ENCODE results near the gene ORAI1. TPM values are rescaled to one million over a fixed set of nuclear protein-coding genes. Genes with fewer than 3 reads are reported as not detected.
A peak's percentile ranks its signal among the peaks of the same experiment; 100 is the strongest.

ORAI1 gene
- total and polyA plus RNA-seq, 3 donors from 2014 or later: 30.3 to 70.7 (median 46.8) TPM

DNA sequence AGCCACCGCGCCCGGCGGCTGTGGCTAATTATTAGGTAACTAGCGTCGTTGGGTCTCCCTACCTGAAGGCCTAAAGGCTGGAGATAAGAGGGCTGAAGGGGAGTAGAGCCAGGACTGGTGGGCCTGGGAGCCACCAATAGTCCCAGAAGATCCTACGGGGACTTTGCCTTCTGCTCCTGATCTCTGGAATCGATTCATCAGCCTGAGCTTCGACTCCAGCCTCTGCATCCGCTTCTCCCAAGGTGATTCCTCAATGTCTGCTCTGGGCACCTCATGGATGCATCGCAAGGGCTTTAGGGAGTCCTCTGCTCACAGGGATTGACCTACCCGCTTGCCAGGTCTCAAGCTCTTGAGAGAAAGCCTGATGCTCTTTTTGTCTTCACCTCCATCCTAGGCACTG lies 30.8 kb upstream of the ORAI1 start:
- peak overlapping the region; percentile 51 to 52 for H3K4me3 ChIP-seq
- H3K9me3 ChIP-seq: no peaks in the 10 kb centered on the region
- H3K27ac ChIP-seq: no peak overlapping the region
- intact Hi-C loops (cut with DNase I; ENCODE audit: low total_unique reads): no loop called here
- H3K4me1 ChIP-seq: peaks cover 7% of the 10 kb centered on the region
- TF ChIP-seq, protein P1, sequence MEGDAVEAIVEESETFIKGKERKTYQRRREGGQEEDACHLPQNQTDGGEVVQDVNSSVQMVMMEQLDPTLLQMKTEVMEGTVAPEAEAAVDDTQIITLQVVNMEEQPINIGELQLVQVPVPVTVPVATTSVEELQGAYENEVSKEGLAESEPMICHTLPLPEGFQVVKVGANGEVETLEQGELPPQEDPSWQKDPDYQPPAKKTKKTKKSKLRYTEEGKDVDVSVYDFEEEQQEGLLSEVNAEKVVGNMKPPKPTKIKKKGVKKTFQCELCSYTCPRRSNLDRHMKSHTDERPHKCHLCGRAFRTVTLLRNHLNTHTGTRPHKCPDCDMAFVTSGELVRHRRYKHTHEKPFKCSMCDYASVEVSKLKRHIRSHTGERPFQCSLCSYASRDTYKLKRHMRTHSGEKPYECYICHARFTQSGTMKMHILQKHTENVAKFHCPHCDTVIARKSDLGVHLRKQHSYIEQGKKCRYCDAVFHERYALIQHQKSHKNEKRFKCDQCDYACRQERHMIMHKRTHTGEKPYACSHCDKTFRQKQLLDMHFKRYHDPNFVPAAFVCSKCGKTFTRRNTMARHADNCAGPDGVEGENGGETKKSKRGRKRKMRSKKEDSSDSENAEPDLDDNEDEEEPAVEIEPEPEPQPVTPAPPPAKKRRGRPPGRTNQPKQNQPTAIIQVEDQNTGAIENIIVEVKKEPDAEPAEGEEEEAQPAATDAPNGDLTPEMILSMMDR (IDR thresholded peaks at IDR 0.05): no peak
- no peak for TF ChIP-seq POLR2A (IDR thresholded peaks at IDR 0.05)
- H3K36me3 ChIP-seq (ENCODE audit: low read depth, missing control alignments): no peaks in the 10 kb centered on the region
- no peaks in the 10 kb centered on the region for H3K27me3 ChIP-seq
- no peak for DNase-seq
- 59 to 79% methylated on average over 12 of the region's 12 CpGs for WGBS, 2 donors

DNA sequence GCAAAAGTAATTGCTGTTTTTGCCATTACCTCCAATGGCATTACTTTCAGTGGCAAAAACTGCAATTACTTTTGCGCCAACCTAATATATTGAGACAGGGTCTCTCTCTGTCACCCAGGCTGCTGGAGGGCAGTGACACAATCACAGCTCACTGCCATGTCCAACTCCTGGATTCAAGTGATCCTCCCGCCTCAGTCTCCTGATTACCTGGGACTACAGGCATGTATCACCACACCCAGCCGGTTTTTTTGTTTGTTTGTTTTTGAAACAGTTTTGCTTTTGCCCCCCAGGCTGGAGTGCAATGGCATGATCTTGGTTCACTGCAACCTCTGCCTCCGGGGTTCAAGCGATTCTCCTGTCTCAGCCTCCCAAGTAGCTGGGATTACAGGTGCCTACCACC lies 29.8 kb upstream of the ORAI1 start:
- Histone ChIP-seq H3K27ac (no peak overlapping the region), H3K4me1 (no peaks in the 10 kb centered on the region), H3K36me3 (ENCODE audit: low read depth, missing control alignments) (no peaks in the 10 kb centered on the region), H3K9me3 (no peaks in the 10 kb centered on the region), H3K4me3 (no peak overlapping the region), H3K27me3 (no peaks in the 10 kb centered on the region)
- TF ChIP-seq, protein P1 (IDR thresholded peaks at IDR 0.05): no peak
- TF ChIP-seq POLR2A (IDR thresholded peaks at IDR 0.05): no peak
- 88 to 92% methylated on average over 5 of the region's 5 CpGs for WGBS, 2 donors
- DNase-seq: no peak
- intact Hi-C loops (cut with DNase I; ENCODE audit: low total_unique reads): no loop called here

DNA sequence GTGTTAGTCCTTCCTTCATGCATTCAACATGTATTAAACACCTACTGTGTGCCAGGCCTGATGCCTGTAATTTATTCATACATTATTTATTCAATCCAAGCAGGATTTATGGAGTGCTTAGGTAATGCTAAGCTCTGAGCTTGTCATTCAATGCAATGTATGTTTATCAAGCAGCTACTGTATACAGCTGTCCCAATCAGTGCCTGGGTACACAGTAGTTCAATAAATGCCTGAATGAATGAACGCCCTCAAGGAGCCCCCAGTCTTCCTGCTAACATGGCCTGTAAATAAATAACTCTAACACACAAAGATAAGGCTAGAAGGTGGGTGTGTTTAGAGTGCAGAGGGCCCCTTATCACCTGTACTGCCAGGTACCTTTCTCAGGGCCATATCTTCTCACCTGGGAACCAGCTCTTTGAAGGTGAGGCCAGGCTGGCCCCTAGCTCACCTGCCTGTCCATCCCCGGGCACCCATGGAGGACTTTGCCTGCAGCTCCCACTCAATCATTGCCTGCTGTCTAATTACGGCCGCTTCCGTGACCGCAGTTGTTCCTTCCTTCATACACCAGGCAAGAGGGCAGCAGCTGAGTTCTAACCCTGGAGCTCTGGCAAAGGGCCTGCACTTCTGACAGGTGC lies 25.5 kb upstream of the ORAI1 start:
- DNase-seq: no peak
- 86 to 89% methylated on average over 6 of the region's 6 CpGs for WGBS, 2 donors
- Histone ChIP-seq H3K36me3 (ENCODE audit: low read depth, missing control alignments) (no peaks in the 10 kb centered on the region), H3K9me3 (no peaks in the 10 kb centered on the region), H3K4me1 (no peaks in the 10 kb centered on the region), H3K27ac (no peak overlapping the region), H3K27me3 (no peaks in the 10 kb centered on the region), H3K4me3 (no peak overlapping the region)
- intact Hi-C loops (cut with DNase I; ENCODE audit: low total_unique reads): no loop called here
- TF ChIP-seq, protein P1 (IDR thresholded peaks at IDR 0.05): no peak
- TF ChIP-seq POLR2A (IDR thresholded peaks at IDR 0.05): no peak

DNA sequence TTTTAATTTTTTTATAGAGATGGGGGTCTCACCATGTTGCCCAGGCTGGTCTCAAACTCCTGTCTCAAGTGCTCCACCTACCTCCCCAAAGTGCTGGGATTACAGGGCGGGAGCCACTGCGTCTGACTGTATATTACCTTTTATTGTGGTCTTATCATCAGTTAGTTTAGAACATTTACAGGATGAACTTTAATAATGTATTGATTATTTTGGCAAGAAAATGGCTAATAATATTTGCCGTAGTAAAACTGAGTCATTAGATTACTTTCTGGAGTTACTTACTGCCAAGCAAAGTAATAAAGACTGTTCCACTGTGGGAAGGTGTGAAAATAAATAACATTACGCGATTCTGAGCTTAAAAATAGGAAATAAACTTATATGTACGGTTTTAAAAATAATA lies 23.6 kb upstream of the ORAI1 start:
- Histone ChIP-seq H3K27me3 (no peaks in the 10 kb centered on the region), H3K36me3 (ENCODE audit: low read depth, missing control alignments) (no peaks in the 10 kb centered on the region), H3K27ac (no peak overlapping the region), H3K4me1 (no peaks in the 10 kb centered on the region), H3K9me3 (no peaks in the 10 kb centered on the region), H3K4me3 (no peak overlapping the region)
- no peak for TF ChIP-seq POLR2A (IDR thresholded peaks at IDR 0.05)
- intact Hi-C loops (cut with DNase I; ENCODE audit: low total_unique reads): no loop called here
- DNase-seq: no peak
- WGBS, 2 donors: 89 to 92% methylated on average over 6 of the region's 6 CpGs

DNA sequence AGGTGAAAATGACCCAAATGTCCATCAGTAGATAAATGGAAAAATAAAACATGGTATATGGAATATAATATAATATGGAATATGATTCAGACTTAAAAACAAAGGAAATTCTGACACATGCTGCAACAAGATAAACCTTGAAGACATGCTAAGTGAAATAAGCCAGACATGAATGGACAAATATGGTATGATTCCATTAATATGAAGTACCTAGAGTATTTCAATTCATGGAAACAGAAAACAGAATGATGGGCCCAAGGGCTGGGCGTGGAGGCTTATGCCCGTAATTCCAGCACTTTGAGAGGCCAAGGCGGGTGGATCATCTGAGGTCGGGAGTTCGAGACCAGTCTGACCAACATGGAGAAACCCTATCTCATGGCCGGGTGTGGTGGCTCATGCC lies 22.7 kb upstream of the ORAI1 start:
- H3K36me3 ChIP-seq (ENCODE audit: low read depth, missing control alignments): no peaks in the 10 kb centered on the region
- TF ChIP-seq, protein P1 (IDR thresholded peaks at IDR 0.05): no peak
- TF ChIP-seq POLR2A (IDR thresholded peaks at IDR 0.05): no peak
- intact Hi-C loops (cut with DNase I; ENCODE audit: low total_unique reads): no loop called here
- H3K4me1 ChIP-seq: no peaks in the 10 kb centered on the region
- H3K27ac ChIP-seq: no peak overlapping the region
- no peak for DNase-seq
- no peaks in the 10 kb centered on the region for H3K9me3 ChIP-seq
- H3K4me3 ChIP-seq: no peak overlapping the region
- no peaks in the 10 kb centered on the region for H3K27me3 ChIP-seq
- 94 to 98% methylated on average over 6 of the region's 6 CpGs for WGBS, 2 donors

Data from testis (tissue), 3 donors.